Activated CD4-positive, alpha-beta T cell treated with anti-CD3 and anti-CD28 coated beads for 24 hours (primary cell): Measurements from ENCODE around the gene MTA1.

ENCODE experiments used
- DNase-seq, 2 donors: peaks; one replicate each; pipeline ENCODE4 v3.0.0-alpha.2; 2020; ENCODE audit warnings: low read depth in 2 of 2

The MTA1 gene

GRCh38 chr14:105408592-105408991 lies 11.0 kb upstream of the MTA1 start:
- no peak for DNase-seq

- DNase-seq, result no peak
Measured at GRCh38 chr14:105409364-105409763, 10.3 kb upstream of the MTA1 start.

GRCh38 chr14:105410642-105411016 lies 9.0 kb upstream of the MTA1 start:
- DNase-seq, result no peak

GRCh38 chr14:105411017-105411941 lies 8.3 kb upstream of the MTA1 start:
- DNase-seq, result no peak

- no peak for DNase-seq
Measured at GRCh38 chr14:105411985-105412770, 7.4 kb upstream of the MTA1 start.

GRCh38 chr14:105412771-105413543 lies 6.7 kb upstream of the MTA1 start:
- DNase-seq, result no peak

GRCh38 chr14:105413544-105413886 lies 6.1 kb upstream of the MTA1 start:
- no peak for DNase-seq

GRCh38 chr14:105414456-105415371 lies 4.9 kb upstream of the MTA1 start:
- DNase-seq, result peak; percentile 51 to 54

GRCh38 chr14:105415481-105416428 lies 3.9 kb upstream of the MTA1 start:
- no peak for DNase-seq

- no peak for DNase-seq
Measured at GRCh38 chr14:105416671-105417070, 3.0 kb upstream of the MTA1 start.

- no peak for DNase-seq
Measured at GRCh38 chr14:105417690-105418121, 1.9 kb upstream of the MTA1 start.

- no peak for DNase-seq
Measured at GRCh38 chr14:105418269-105419194, 1.1 kb upstream of the MTA1 start.

- DNase-seq, result no peak
Measured at GRCh38 chr14:105420101-105420973, 710 bp downstream of the MTA1 start.

- no peak for DNase-seq
Measured at GRCh38 chr14:105420974-105421674, 1.5 kb downstream of the MTA1 start.

- no peak for DNase-seq
Measured at GRCh38 chr14:105421723-105422615, 2.3 kb downstream of the MTA1 start.
